GM12891 (cell line): ENCODE measurements around the gene IL2RG.

Source experiments
- POLR2A ChIP-seq: IDR thresholded peaks from 2 replicates; pipeline ENCODE4 v1.6.1; 2011; ENCODE audit warnings: low read depth, low read length, control low read depth
- POLR2AphosphoS5 ChIP-seq: IDR thresholded peaks from 2 replicates; pipeline ENCODE4 v1.6.1; 2011; ENCODE audit warnings: low read depth, low read length, control low read depth
- POU2F2 ChIP-seq: IDR thresholded peaks from 2 replicates; pipeline ENCODE4 v1.6.1; 2011; ENCODE audit warnings: low read depth, mild to moderate bottlenecking, control low read depth, low read length, moderate library complexity
- SPI1 ChIP-seq: IDR thresholded peaks from 2 replicates; pipeline ENCODE4 v1.6.1; 2011; ENCODE audit warnings: low read depth, low read length, control low read depth
- TAF1 ChIP-seq: IDR thresholded peaks from 2 replicates; pipeline ENCODE4 v1.6.1; 2011; ENCODE audit warnings: low read depth, low read length, control low read depth

DNA sequence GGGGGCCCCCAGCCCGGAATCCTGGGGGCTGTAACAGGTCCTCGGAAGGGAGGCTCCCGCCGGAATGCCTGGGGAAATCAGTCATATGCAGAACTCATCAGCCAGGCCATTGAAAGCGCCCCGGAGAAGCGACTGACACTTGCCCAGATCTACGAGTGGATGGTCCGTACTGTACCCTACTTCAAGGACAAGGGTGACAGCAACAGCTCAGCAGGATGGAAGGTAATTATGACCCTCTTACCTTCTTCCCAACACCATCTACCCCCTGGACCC is 14.7 kb downstream of the IL2RG start:
- TF ChIP-seq POLR2A (no peak), TAF1 (no peak), POLR2AphosphoS5 (no peak), SPI1 (no peak), POU2F2 (no peak)
